Right lobe of liver (tissue), 6 donors: ENCODE measurements around the gene GCLM. TPM values are rescaled to one million over a fixed set of nuclear protein-coding genes. Genes with fewer than 3 reads are reported as not detected.
"Not testable (repeated sequence)": the region's sequence is repeated elsewhere in the genome, so short reads cannot be mapped to it uniquely, and the experiment has no call there.

Source experiments
- ATAC-seq, 4 donors: fragments of 200-7000 bp; cut with Tn5 transposase; one replicate each; pipeline ENCODE4 v1.9.1; 2020; ENCODE audit warnings: mild to moderate bottlenecking in 4 of 4, moderate library complexity in 4 of 4
- DNase-seq, 3 donors: peaks; one replicate each; pipeline ENCODE4 v3.0.0-alpha.2; 2020
- H3K27ac ChIP-seq, 3 donors: fragments of 200-600 bp; one replicate each; pipeline ENCODE4 v1.8.0; 2022
- H3K27me3 ChIP-seq, 2 donors: fragments of 200-600 bp; one replicate each; pipeline ENCODE4 v1.8.0; 2022
- H3K36me3 ChIP-seq, 4 donors: fragments of 200-600 bp; sonication (generic) in 1 of 4; one replicate each; pipeline versions ENCODE4 v1.5.1 to v1.8.0; 2017 to 2022; ENCODE audit warnings: control low read depth in 1 of 4
- H3K4me1 ChIP-seq, 4 donors: fragments of 200-600 bp; sonication (generic) in 1 of 4; one replicate each; pipeline versions ENCODE4 v1.5.1 to v1.8.0; 2017 to 2022; ENCODE audit warnings: control low read depth in 1 of 4
- H3K4me3 ChIP-seq, 3 donors: fragments of 200-600 bp; one replicate each; pipeline ENCODE4 v1.8.0; 2022
- H3K9me3 ChIP-seq, 4 donors: fragments of 200-600 bp; sonication (generic) in 1 of 4; one replicate each; pipeline versions ENCODE4 v1.5.1 to v1.8.0; 2017 to 2022; ENCODE audit warnings: control low read depth in 1 of 4
- CTCF ChIP-seq, 4 donors: fragments of 200-600 bp in 3 of 4; fragments of 450-650 bp in 1 of 4; IDR thresholded peaks; one replicate each; pipeline versions ENCODE4 v1.5.1 to v1.8.0; 2016 to 2022; ENCODE audit warnings: antibody characterized with exemption in 4 of 4, mild to moderate bottlenecking in 2 of 4
- POLR2A ChIP-seq: fragments of 450-650 bp; IDR thresholded peaks from one replicate; pipeline ENCODE4 v1.6.1; 2017; ENCODE audit warnings: antibody characterized with exemption, mild to moderate bottlenecking
- WGBS: methylation state at CpG from one replicate; pipeline ENCODE4 v1.1.6; 2018; ENCODE audit warnings: low coverage, low lambda C conversion rate; ENCODE audit not compliant: insufficient coverage; ENCODE audit errors: missing lambda C conversion rate; 5-methylcytosine and 5-hydroxymethylcytosine counted together
- intact Hi-C, 2 donors: fragments of 100-400 bp; cut with DNase I; formaldehyde crosslinking; loops; one replicate each; pipeline versions ENCODE4 v1.11.2 to v1.14.1; 2022
- total RNA-seq, 6 experiments: library from RNA; depleted of rRNA in 2 of 6; stranded (reverse); fragments of >200 nt in 2 of 6; fragmentation: NEBNext Ultra II Directional in 3 of 6; extraction: Animal tissue kit (Norgen Biotek cat#: 25700) in 3 of 6; gene quantifications; one replicate each; pipeline versions ENCODE4 v1.1.0 to v1.2.4, GENCODE V29; 2016 to 2023
- donor health status: DM: no; HTN: yes; CAD: no.
- donor health status: DM: no; HTN: no; CAD: no.
- donor health status: DM: no; HTN: no; CAD: no.
- donor health status: DM: no; HTN: yes; CAD: no.
- donor health status: DM: no; HTN: yes; CAD: no.

Gene GCLM
- total RNA-seq, 6 experiments from 2014 or later = 19.9 to 49.8 (median 34.6) TPM

DNA sequence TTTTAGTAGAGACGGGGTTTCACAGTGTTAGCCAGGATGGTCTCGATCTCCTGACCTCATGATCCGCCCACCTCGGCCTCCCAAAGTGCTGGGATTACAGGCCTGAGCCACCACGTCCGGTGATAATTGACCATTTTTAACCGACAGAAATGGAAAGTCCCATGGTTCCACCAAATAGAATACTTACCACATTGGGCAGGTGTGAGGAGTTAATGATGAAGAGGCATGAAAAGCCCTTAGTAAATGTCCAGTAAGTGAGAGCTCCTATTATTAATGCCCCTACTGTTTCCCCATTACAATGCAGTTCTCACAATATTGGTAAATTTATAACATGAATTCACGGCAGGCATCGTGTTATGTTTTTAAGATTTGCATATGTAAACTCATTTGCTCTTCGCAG is 8.1 kb upstream of the GCLM start:
- no peaks in the 10 kb centered on the region for H3K27me3 ChIP-seq
- intact Hi-C loops = no loop called here
- TF ChIP-seq POLR2A (no peak), CTCF (IDR thresholded peaks at IDR 0.05) (no peak)
- H3K9me3 ChIP-seq = no peaks in the 10 kb centered on the region
- ATAC-seq = no peak
- no peaks in the 10 kb centered on the region for H3K4me1 ChIP-seq
- no peak overlapping the region for H3K4me3 ChIP-seq
- DNase-seq = no peak
- H3K36me3 ChIP-seq = no peaks in the 10 kb centered on the region
- 99% methylated on average over 6 of the region's 10 CpGs for WGBS
- H3K27ac ChIP-seq = no peak overlapping the region

DNA sequence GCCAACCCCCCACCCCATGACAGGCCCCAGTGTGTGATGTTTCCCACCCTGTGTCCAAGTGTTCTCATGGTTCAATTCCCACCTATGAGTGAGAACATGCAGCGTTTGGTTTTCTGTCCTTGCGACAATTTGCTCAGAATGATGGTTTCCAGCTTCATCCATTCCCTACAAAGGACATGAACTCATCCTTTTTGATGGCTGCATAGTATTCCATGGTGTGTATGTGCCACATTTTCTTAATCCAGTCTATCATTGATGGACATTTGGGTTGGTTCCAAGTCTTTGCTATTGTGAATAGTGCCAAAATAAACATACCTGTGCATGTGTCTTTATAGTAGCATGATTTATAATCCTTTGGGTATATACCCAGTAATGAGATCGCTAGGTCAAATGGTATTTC is 1.6 kb upstream of the GCLM start:
- H3K4me3 ChIP-seq, ATAC-seq: not testable (repeated sequence)

GRCh38 chr1:93910305-93910704 is 1.1 kb upstream of the GCLM start:
- intact Hi-C loops = no loop called here
- TF ChIP-seq POLR2A (no peak), CTCF (IDR thresholded peaks at IDR 0.05) (no peak)
- Histone ChIP-seq H3K9me3 (no peaks in the 10 kb centered on the region), H3K4me1 (peaks cover 0 to 35% (median 8%) of the 10 kb centered on the region in 4 donors), H3K27me3 (no peaks in the 10 kb centered on the region), H3K36me3 (no peaks in the 10 kb centered on the region), H3K4me3 (peak overlapping the region in 2 of 3 donors; percentile 60 to 74), H3K27ac (peak overlapping the region in 2 of 3 donors; percentile 91 to 98)
- ATAC-seq = peak in 2 of 4 donors; percentile 8 to 9
- no peak for DNase-seq
- 52% methylated on average over 4 of the region's 4 CpGs for WGBS

More for the DNA sequence above, 1.6 kb upstream of the GCLM start:
- H3K27ac ChIP-seq, H3K36me3 ChIP-seq, H3K27me3 ChIP-seq, intact Hi-C loops, DNase-seq, H3K9me3 ChIP-seq: not testable (repeated sequence)
- WGBS = 94% methylated on average over 3 of the region's 3 CpGs
- H3K4me1 ChIP-seq = peaks cover 0 to 30% (median 4%) of the 10 kb centered on the region in 4 donors

DNA sequence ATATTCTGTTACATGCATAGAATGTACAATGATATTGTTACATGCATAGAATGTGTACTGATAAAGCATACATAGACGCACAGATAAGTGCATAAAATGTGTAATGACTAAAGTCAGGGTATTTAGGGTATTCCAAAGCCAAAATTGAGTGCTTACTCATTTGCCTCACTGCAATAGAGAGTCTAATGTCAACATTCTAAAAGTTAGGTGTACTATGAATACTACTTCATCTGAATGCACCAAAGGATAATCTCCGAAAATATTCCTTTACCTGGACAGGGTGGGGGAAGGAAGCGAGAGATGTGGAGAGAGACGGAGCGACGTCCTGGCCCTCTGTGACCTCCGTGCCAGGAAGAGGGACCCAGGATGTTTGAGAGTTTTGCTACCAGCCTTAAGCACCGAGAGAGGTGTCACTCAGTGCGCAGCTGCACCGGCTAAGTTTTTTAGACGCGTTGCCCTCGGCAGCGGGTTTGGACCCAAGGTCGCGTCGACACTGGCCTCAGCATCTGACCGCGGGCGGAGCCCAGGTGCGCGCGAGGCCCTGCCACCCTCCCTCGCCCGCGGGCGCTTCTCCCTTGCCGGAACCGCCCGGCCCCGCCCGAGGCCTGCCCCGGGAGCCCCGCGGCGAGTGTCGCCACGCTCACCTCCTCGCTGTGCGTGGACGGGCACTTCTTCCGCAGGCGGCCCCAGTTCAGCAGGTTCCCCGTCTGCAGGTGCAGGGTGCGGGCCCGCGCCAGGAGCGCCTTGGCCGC is 660 bp downstream of the GCLM start:
- no peaks in the 10 kb centered on the region for H3K27me3 ChIP-seq
- no peak for TF ChIP-seq POLR2A
- TF ChIP-seq CTCF (IDR thresholded peaks at IDR 0.05) = no peak
- H3K27ac ChIP-seq = peak overlapping the region; percentile 87 to 98 (median 91)
- intact Hi-C loops = no loop called here
- H3K36me3 ChIP-seq = no peaks in the 10 kb centered on the region
- peak overlapping the region; percentile 60 to 84 (median 74) for H3K4me3 ChIP-seq
- no peaks in the 10 kb centered on the region for H3K9me3 ChIP-seq
- peaks cover 0 to 52% (median 17%) of the 10 kb centered on the region in 4 donors for H3K4me1 ChIP-seq
- ATAC-seq (peak; percentile 36 to 72 (median 64)), DNase-seq (peak; percentile 74 to 90 (median 90))
- WGBS = 1% methylated on average over 8 of the region's 49 CpGs

DNA sequence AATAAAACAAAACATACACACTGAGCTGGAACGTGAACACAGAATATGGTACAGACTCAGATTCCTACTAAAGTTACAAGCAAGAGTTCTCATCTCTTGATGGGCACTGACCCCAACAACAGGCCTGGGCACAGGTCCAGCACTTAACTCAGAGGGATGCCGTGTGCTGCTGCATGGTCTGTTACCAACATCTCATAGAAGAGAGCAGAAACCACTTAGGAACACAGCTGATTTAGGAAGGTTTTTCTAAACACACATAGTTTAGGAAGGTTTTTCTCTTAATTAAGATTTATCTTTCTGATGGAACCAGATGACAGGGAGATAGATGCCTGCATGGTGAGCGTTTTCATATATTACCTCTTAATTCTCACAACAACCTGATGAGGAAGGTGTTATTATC is 1.5 kb downstream of the GCLM start:
- H3K4me3 ChIP-seq = peak overlapping the region; percentile 60 to 84 (median 74)
- ATAC-seq (peak in 2 of 4 donors; percentile 13 to 17), DNase-seq (peak; percentile 61 to 72 (median 64))
- TF ChIP-seq CTCF (IDR thresholded peaks at IDR 0.05) = no peak
- peak; percentile 10 for TF ChIP-seq POLR2A
- WGBS = 23% methylated on average over 2 of the region's 3 CpGs
- H3K36me3 ChIP-seq = no peaks in the 10 kb centered on the region
- H3K9me3 ChIP-seq = no peaks in the 10 kb centered on the region
- H3K4me1 ChIP-seq = peaks cover 0 to 55% (median 17%) of the 10 kb centered on the region in 4 donors
- intact Hi-C loops = no loop called here
- H3K27ac ChIP-seq = peak overlapping the region in 2 of 3 donors; percentile 91 to 98
- H3K27me3 ChIP-seq = no peaks in the 10 kb centered on the region
